DOHH2 (cell line): ENCODE data around the gene MEGF8.

ENCODE experiments used
- EZH2phosphoT487 ChIP-seq: fragments of 200-600 bp; sonication (generic); IDR thresholded peaks from 2 replicates; pipeline ENCODE4 v1.6.1; 2017; ENCODE audit warnings: borderline replicate concordance, mild to moderate bottlenecking, antibody characterized with exemption, low read length, moderate library complexity, mixed read lengths
- TF ChIP-seq, protein P1 (sequence below): fragments of 200-600 bp; sonication (generic); IDR thresholded peaks from one replicate; pipeline ENCODE4 v1.5.1; 2014; ENCODE audit warnings: antibody characterized with exemption, mild to moderate bottlenecking, low read depth, low read length; ENCODE audit not compliant: poor library complexity, severe bottlenecking

GRCh38 chr19:42368765-42369164 lies 43.3 kb downstream of the MEGF8 start:
- TF ChIP-seq, protein P1, sequence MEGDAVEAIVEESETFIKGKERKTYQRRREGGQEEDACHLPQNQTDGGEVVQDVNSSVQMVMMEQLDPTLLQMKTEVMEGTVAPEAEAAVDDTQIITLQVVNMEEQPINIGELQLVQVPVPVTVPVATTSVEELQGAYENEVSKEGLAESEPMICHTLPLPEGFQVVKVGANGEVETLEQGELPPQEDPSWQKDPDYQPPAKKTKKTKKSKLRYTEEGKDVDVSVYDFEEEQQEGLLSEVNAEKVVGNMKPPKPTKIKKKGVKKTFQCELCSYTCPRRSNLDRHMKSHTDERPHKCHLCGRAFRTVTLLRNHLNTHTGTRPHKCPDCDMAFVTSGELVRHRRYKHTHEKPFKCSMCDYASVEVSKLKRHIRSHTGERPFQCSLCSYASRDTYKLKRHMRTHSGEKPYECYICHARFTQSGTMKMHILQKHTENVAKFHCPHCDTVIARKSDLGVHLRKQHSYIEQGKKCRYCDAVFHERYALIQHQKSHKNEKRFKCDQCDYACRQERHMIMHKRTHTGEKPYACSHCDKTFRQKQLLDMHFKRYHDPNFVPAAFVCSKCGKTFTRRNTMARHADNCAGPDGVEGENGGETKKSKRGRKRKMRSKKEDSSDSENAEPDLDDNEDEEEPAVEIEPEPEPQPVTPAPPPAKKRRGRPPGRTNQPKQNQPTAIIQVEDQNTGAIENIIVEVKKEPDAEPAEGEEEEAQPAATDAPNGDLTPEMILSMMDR, result no peak
- no peak for TF ChIP-seq EZH2phosphoT487
